HG03571 (cell line): ENCODE data around the gene PNPLA2.

Experiments
- ATAC-seq: cut with Tn5 transposase; IDR thresholded peaks from one replicate; pipeline ENCODE4 v1.9.1; 2021; ENCODE audit not compliant: unreplicated experiment

Gene PNPLA2

DNA sequence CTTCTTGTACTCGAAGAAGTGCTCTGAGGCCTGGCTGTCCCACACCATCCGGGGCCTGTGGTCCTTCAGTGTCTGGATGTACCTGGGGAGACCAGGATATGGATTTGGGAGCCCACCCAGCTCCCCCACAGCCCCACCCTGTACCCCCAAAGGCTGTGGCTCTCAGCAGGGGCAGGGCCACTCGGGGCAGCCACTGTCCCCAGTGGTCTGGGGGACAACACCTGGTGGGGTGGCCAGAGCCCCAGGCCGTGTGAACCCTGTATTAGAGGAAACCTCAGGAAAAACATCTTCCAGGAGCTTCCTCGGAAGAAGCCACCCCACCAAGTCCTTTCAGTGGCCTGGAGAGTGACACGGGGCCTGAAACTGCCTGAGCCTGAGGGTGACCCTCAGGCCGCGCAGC, 51.7 kb downstream of the PNPLA2 start:
- ATAC-seq, result no peak

DNA sequence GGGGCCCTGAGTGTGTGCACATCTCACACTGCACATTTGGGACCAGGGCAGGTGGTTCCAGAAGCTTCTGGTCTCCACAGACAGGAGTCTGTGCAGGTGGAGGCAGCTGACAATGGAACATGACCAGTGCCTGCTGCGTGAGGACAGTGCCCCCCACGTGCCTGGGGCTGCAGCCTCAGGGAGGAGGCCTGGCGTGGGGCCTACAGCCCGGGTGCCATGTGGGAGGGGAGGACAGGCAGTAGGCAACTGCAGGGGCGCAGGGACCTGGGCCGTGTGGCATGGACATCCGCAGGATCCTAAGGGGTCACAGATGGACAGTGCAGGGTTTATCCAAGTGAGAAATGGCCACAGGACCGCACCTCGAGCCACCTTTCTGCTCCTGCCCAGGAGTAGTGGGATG, 52.8 kb downstream of the PNPLA2 start:
- no peak for ATAC-seq

DNA sequence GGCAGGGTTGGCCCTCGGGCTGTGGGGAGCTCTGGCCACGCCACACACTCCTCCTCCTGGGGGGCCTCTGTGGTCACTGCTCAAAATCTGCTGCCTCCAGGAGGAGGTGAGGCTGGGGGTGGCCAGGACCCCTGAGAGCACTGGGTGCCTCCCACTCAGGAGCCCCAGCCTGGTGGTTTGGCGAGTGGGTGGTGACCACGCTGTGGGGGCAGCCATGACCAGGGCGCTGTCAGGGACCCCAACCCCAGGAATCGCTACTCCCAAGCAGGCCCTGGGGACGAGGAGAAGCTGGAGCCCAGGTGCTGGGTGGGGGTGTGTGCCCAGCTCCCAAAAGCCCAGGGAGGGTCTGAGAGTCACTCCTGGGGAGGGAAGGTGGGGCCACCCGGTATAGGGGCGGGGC, 54.1 kb downstream of the PNPLA2 start:
- ATAC-seq, result no peak

DNA sequence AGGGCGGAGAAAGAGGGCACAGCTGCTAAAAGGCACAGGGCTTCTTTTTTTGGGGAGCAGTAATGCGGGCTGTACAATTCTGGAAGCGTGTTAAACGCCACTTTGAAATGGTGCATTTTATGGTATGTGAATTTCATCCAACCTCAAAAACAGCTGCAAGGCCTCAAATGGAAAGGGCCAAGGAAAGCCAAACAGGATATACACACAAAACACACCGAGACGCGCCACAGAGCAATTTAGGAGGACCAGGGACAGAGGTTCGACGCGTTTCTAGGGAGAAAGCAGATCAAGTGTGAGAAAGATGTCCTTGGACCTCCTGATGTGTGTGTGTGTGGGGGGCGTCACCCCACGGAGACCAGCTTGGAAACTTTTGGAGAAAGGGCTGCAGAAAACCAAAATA, 55.0 kb downstream of the PNPLA2 start:
- ATAC-seq, result no peak
